Islet precursor cell (in vitro differentiated cells): Measurements from ENCODE around the gene RFESD.

Experiments used
- DNase-seq: peaks from one replicate; pipeline ENCODE4 v3.0.0-alpha.2; 2018

Gene RFESD

DNA sequence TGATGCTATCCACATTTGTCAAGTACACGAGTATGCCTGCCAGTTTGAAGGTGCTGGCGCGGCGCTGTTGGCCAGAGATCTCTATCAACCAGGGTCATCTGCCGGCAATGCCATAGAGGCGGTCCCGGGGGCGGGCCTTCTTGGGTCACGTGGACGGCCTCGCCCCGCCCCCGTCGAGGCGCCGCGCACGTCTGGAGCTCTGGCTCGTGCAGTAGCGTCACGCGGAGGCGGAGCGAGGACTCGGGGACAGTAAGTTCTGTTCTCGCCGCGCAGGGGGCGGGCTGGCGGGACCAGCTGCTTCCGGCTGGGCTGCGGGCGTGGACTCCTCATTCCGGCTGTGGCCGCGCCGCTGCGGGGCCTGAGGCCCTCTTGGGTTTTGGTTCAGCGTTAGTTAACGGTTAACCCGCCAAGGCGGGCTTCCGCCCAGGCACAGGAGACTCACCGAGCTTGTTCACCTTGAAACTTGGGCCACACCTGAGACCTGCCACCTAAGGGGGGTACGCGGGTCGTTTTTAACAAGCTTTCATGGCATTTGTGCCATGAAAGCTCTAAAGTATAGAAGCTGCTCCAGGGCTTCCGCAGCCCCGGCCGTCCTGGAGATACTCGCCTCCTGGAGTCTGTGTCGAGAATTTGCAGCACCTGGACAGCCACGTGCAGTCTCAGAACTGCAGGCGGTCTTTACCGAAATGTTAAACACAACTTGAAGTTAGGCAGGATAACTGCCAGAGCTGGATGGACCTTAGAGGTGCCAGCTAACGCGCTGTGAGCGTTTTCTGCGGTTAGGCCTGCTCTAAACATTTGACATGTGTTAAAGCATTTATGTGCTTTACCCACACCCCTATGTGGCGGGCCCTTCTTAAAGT lies at the start of gene RFESD:
Gene RFESD, plus strand, starts transcription at position 209 of the 863 bp plus-strand sequence. CDS start 5,495 bp downstream, outside the sequence.
- DNase-seq: peak; percentile 98

DNA sequence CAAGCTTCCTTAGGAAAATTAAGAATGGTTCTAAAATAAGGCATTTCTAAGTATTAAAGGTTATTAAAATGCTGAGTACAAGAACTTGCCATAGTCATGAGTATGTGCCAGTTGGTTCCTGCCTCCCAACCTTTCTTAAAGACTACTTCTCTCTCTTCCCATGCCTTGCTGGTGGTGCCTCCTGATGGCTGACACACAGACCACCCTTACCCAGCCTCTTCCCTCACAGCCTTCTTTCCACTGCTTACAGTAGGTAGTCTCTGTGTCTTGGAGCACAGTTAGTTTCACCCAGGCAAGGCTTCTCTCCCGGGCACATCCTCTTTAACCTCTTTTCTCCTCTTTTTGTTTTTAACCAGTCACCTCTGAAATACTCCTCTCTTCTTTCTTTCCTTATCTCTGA lies 47.3 kb upstream of the RFESD start:
- DNase-seq: no peak

DNA sequence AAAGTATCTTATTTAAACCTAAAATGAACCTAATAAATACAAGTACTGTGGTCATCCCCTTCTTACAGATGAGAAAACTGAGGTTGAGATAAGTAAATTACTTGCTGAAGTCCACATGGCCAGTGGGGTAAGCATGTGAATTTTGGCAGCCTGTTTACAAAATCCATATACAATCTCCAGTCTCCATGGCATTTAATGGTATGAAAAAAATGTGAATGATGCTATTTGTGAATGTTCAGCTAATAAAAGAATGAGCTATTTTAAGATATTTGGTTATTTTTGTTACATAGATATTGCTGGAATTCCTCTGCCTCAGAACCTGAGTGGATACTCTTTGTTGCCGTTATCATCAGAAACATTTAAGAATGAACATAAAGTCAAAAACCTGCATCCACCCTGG lies 46.0 kb upstream of the RFESD start:
- no peak for DNase-seq

DNA sequence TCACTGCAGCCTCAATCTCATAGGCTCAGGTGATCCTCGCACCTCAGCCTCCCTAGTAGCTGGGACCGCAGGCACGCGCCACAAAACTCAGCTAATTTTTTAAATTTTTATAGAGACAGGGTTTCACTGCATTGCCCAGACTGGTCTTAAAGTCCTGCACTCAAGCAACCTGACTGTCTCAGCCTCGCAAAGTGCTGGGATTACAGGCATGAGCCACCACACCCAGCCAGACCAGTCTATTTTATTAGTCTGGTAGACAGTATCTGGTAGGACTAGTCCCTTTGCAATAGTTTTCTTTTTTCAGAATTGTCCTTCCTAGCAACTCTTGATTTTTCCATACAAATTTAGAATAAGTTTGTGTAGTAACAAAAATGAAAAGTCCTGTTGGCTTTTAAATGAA lies 40.8 kb upstream of the RFESD start:
- DNase-seq: peak; percentile 71

DNA sequence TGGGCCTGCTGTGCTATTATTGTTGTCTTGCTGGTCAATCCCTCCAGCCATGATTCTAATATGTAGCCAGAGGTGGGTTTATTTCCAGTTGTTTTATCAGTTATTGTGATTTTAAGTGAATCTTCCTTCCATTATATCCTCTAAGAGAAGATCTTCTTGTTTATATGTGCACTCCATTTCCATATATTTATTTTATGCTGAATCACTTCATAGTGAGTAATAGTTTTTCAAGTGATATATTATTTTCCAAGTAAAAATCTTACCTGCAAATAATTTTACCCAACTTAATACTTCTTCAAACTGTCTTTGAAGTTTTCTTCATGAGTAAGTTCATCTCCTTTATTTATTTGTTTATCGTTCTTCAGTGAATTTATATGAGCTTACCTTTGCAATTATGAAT lies 40.2 kb upstream of the RFESD start:
- DNase-seq: no peak

DNA sequence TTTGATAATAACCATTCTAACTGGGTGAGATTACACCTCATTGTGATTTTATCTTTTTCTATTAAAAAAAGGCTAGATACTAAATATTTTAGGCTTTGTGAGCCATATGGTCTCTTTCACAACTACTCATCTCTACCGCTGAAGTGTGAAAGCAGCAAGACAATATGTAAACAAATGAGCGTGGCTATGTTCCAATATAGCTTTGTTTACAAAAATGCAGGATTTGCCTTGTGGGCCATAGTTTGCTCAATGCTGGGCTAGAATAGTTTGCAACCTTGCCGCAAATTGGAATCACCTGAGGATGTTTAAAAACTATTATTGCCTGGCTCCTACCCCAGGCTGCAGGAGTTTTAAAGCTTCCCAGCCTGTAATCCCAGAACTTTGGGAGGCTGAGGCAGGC lies 36.9 kb upstream of the RFESD start:
- DNase-seq: no peak

DNA sequence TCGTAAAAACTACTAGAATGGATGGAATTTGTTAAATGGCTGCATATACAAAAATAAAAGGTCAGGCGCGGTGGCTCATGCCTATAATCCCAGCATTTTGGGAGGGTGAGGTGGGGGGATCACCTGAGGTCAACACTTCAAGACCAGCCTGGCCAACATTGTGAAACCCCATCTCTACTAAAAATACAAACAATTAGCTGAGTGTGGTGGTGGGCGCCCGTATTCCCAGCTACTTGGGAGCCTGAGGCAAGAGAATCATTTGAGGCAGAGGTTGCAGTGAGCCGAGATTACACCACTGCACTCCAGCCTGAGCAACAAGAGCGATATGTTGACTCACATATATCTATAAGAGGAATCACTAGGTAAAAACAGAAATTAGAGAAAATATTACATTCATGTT lies 36.0 kb upstream of the RFESD start:
- no peak for DNase-seq

DNA sequence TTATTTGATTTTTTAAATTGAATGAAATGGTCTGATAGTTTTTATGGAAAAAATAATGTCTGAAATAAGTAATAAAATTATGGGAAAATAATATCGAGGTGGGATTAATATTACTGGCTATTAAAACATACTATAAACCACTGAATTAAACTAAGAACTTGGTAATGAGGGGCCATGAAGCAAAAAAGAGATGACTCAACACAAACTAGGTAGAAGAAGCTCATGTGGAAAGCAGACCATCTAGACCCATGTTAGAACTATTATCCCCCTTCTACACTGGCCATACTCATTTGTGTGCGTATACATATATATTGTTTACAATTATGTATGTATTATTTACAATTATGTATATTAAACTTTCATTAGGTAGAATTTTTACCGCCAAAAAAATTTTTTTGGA lies 35.2 kb upstream of the RFESD start:
- no peak for DNase-seq

DNA sequence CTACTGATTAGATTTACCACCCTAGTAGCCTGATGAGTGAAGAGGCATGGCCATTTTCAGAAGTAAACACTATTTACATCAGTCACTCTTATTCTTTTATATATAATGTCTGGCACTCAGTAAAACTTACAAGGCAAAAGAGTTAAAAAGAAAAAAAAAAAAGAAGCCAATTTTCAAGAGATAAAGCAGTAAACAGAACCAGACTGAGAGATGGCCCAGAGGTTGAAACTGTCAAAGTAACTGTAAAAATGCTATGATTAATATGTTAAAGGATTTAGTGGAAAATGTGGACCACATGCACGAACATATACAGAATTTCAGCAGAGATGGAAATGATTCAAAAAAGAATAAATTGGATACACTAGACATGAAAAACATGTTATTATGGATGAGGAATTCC lies 33.1 kb upstream of the RFESD start:
- no peak for DNase-seq

DNA sequence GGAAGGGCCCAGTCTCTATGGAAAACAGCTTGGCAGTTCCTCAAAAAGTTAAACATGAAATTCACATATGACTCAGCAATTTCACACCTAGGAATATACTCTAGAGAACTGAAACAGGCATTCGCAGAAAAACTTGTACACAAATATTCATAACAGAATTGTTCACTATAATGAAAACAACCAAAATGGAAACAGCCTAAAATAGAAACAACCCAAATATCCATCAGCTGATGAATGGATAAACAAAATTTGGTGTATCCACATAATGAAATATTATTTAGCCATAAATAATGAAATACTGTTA lies 31.5 kb upstream of the RFESD start:
- no peak for DNase-seq

DNA sequence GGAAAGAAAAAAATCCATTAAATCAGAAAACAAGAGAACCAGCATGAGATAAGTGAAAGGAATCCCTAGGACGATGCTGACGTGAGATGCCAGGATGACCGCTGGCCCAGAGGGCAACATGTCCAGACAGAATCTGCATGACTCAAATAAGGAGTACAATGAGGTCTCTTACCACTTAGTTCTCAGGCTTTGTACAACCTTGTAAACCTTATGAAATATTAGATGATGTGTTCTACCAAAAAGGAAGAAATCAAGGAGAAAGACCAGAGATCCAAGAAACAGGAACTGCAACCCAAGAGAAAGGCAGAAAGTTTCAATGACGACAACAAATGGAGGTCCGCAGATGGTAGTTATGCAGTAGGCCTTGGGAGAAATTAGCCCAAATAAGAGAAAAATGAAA lies 29.5 kb upstream of the RFESD start:
- DNase-seq: no peak

DNA sequence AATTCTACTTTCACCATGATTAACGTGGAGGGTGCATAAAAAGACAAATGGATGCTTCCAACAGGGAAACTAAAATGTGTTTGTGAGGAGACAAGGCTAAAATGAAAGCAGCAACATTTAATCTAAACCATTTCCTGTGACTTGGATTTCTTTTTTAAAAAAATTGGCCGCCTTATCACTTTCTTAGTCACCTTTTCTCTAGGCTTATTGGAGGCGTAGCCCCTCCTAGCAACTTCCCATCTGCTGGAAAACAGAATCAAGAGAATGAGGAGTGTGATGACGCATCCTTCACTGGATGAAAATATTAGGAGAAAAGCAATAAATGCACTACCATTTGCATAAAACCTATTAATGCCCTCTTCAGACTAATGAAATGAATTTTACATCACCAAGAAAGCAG lies 27.5 kb upstream of the RFESD start:
- no peak for DNase-seq

DNA sequence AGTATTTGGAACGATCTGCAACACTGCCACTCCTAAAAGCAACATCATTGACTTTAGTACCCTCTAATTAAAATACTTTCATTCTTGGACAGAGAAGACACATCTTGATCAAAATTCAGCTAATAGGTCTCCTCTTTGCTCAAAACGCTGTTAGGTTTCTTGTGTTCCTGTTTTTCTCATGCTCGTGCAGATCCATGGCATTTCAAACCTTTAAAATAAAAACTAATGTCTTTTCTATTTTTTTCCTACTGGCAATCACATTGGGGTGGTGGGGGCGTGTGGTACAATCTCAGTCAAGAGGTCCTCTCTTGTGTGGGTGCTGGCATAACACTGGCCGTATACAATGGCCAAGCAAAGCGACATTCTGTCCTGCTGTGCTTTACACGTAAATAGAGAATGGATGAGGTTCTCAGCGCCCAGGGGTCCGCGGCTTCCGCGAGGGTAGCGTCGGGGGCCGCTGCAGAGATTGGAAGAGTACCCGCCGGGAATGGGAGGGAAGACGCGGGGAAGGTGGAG lies 27.0 kb upstream of the RFESD start:
- no peak for DNase-seq

DNA sequence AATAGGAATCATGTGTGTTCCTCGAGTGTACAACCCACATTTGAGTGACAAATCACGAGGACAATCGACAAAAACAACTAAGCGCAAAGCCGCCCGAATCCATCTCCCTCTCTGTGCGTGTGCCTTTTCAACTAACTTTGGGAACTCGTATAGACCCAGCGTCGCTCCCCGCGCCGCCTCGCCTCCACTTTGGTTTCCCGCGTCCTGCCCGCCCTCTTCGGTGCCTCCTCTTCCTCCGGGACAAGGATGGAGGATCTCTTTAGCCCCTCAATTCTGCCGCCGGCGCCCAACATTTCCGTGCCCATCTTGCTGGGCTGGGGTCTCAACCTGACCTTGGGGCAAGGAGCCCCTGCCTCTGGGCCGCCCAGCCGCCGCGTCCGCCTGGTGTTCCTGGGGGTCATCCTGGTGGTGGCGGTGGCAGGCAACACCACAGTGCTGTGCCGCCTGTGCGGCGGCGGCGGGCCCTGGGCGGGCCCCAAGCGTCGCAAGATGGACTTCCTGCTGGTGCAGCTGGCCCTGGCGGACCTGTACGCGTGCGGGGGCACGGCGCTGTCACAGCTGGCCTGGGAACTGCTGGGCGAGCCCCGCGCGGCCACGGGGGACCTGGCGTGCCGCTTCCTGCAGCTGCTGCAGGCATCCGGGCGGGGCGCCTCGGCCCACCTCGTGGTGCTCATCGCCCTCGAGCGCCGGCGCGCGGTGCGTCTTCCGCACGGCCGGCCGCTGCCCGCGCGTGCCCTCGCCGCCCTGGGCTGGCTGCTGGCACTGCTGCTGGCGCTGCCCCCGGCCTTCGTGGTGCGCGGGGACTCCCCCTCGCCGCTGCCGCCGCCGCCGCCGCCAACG lies 26.3 kb upstream of the RFESD start, which contains the start of gene GPR150:
Gene GPR150, plus strand, starts transcription at position 58 of the 840 bp plus-strand sequence. Its CDS starts 189 bp downstream, at position 247.
- peak; percentile 74 for DNase-seq

DNA sequence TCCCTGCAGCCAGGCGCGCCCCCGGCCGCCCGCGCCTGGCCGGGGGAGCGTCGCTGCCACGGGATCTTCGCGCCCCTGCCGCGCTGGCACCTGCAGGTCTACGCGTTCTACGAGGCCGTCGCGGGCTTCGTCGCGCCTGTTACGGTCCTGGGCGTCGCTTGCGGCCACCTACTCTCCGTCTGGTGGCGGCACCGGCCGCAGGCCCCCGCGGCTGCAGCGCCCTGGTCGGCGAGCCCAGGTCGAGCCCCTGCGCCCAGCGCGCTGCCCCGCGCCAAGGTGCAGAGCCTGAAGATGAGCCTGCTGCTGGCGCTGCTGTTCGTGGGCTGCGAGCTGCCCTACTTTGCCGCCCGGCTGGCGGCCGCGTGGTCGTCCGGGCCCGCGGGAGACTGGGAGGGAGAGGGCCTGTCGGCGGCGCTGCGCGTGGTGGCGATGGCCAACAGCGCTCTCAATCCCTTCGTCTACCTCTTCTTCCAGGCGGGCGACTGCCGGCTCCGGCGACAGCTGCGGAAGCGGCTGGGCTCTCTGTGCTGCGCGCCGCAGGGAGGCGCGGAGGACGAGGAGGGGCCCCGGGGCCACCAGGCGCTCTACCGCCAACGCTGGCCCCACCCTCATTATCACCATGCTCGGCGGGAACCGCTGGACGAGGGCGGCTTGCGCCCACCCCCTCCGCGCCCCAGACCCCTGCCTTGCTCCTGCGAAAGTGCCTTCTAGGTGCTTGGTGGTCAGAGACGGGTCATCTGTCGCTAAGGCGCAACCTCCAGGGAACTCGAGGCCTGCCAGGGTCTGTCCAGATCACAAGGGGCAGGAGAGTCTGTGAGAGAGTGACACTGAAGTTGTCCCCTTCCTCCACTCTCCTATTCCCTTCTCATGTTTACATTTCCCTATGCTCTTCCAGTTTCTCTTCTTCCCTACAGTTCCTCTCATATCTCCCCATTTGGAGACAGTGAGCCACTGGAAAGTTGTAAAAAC lies 25.4 kb upstream of the RFESD start:
- peak; percentile 77 for DNase-seq

DNA sequence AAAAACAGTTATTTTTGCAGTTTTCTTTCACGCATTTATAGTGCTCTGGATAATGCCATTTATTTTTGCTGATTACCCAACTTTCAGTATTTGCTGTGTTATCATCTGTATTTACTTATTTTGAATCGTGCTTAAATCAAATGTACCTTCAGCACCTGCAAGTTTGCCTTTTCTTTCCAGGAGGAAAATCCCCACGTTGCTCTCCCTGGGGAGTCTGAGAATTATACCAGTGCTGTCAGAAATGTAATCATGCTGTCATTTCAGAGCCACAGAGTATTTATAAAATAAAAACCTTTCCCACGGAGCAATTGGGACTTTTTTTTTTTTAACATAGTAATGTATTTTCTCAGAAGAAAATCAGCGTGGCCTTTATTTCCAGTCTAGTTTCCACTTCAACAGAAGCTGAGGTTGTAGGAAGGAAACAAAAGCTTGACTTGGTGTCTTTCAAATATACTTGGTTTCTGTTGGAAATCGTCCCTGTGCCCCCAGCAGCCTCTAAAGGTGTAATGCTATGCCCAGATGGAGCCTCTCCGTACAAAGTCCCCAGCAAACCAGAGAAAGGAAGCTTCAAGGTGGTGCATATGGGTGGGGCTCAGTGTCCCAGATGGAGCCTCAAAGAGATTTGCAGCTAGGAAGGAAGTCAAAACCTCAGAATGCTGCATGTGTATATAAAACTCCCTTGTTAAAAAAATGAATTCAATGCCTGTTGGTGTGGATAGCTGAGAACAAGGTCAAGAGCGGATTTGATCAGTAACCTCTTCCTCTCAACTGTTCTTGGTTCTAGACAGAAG lies 24.5 kb upstream of the RFESD start:
- no peak for DNase-seq

DNA sequence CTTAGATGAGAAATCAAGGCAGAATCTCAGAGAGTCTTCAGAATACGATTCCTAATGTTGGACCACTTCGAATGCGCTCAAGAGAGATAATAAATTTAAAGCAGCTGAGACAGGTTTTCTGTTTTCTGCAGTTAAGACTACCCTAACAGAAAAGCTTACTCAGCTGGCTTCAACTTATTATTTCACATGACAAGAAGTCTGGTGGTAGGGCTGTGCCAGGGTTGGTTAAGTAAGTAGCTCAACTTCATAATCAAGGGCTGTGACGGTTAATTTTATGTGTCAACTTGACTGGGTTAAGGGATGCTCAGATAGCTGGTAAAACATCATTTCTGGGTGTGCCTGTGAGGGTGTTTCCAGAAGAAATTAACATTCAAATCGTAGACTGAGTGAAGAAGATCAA lies 22.9 kb upstream of the RFESD start:
- DNase-seq: no peak

DNA sequence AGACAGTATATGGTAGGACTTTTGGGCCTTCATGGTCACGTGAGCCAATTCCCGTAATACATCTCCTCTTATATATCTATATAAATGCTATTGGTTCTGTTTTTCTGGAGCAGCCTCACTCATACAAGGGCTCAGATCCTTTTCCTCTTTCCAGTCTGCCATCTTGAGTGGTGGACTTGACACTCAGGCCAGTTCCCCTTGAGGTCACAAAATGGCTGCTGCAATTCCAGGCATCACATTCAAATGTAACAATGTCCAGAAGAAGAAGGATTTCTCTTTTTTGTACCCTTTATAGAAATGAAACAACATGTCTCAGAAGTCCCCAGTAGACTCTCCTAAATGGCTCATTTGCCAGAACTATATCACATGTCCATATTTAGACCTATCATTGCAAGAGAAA lies 22.2 kb upstream of the RFESD start:
- DNase-seq: no peak

DNA sequence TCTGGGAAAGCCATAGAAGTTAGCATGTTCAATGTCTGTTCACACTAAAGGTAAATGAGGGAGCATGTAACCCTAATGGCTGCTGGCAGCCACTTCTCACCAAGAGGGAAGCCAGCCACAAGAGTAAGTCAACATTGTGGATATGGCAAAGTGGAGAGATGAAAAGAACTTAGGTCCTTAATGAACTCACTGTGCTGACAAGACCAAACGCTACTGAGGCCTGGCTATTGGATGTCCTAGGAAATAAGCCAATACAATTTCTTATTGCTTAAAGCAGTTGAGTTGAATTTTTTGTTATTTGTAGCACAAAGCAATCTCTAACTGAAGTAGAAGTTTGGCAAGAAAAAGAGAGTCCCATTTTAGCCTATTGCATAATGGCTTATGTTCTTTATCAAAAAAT lies 19.9 kb upstream of the RFESD start:
- no peak for DNase-seq

DNA sequence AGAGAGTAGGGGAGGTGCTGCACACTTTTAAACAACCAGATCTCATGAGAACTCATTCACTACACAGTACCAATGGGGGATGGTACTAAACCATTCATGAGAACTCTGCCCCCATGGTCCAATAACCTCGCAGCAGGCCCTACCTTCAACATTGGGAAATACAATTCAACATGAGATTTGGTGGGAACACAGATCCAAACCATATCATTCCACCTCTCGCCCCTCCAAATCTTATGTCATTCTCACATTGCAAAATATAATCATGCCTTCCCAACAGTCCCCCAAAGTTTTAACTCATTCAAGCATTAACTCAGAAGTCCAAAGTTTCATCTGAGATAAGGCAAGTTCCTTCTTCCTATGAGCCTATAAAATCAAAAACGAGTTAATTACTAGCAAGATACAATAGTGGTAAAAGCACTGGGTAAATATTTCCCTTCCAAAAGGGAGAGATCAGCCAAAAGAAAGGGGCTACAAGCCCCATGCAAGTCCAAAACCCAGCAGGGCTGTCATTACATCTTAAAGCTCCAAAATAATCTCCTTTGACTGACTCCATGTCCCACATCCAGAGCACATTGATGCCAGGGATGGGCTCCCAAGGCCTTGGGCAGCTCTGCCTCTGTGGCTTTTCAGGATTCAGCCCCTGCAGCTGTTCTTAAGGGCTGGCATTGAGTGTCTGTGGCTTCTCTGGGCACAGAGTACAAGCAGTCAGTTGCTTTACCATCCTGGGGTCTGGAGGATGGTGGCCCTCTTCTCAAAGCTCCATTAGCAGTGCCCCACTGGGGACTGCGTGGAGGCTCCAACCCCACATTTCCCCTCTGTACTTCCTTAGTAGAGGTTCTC lies 18.4 kb upstream of the RFESD start:
- DNase-seq: no peak

DNA sequence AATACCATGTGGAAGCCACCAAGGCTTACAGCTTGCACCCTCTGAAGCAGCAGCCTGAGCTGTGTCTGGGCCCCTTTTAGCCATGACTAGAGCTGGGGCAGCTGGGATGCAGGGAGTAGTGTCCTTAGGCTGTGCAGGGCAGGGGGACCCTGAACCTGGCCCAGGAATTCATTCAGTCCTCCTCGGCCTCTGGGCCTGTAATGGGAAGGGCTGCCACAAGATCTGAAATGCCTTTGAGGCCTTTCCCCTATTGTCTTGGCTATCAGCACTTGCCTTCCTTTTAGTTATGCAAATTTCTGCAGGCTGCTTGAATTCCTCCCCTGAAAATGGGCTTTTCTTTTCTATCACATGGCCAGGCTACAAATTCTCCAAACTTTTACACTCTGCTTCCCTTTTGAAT lies 17.6 kb upstream of the RFESD start:
- DNase-seq: no peak
